HG03103 (cell line): ENCODE measurements around the gene CLEC3B.
"Not testable (repeated sequence)": the region's sequence is repeated elsewhere in the genome, so short reads cannot be mapped to it uniquely, and the experiment has no call there.

ENCODE experiments used
- ATAC-seq: cut with Tn5 transposase; IDR thresholded peaks from one replicate; pipeline ENCODE4 v1.9.1; 2021; ENCODE audit warnings: low read depth; ENCODE audit not compliant: unreplicated experiment

CLEC3B gene, protein sequence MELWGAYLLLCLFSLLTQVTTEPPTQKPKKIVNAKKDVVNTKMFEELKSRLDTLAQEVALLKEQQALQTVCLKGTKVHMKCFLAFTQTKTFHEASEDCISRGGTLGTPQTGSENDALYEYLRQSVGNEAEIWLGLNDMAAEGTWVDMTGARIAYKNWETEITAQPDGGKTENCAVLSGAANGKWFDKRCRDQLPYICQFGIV

DNA sequence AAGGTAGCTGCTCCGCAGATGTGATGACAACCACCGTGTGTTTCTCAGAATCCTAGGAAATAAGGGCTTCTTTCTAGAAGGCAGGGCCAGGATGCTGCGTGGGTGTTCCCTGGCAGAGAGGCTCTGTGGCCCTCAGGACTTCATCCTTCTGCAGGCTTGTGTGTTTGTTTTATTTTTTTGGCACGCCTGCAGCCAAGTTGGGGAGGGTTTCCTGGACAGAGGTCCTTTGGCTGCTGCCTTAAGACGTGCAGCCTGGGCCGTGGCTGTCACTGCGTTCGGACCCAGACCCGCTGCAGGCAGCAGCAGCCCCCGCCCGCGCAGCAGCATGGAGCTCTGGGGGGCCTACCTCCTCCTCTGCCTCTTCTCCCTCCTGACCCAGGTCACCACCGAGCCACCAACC lies at the start of gene CLEC3B:
Gene CLEC3B (plus strand): TSS at position 266 of the 400 bp plus-strand sequence. CDS start 60 bp downstream, at position 326.
- no peak for ATAC-seq

DNA sequence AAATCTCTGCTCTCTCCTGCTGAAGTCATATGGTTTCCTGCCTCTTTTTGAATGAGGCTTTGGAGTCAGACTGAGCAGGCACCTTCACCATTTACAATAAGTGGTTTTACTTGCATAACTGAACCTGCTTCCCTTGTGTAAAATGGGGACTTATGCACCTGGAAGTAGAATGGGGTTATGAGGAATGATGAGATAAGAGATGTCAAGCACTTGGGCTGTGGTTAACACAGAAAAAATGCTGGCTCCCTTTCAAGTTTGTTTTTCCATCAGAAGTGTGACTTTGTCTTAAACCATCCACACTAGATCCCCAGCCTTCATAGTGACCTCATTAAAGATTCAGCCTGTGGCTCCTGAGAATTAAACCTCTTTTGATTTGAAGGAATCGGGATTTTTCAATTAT lies 44.9 kb upstream of the CLEC3B start:
- ATAC-seq, result no peak

- ATAC-seq, result no peak
These were observed 44.4 kb upstream of the CLEC3B start for GRCh38 chr3:44981751-44982150.

DNA sequence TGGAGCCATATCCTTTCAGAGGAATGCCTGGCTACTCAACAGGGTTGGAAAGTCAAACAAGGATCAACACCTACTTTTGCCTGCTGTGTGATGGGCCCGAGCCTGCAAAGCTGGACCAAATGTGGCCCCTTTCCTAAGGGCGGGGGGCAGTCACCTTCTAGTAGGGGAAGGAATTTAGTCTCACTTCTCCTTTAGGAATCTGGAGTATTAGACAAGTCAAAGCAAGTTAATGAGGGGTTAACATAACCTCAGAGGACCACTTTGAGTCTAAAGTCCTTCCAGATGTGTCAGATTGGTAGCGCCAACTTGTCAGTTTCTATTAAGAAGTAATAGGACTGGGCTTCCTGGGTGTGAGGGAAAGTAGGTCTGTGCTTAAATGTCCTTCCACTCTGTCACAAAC lies 43.3 kb upstream of the CLEC3B start:
- ATAC-seq, result no peak

- no peak for ATAC-seq
These were observed 42.6 kb upstream of the CLEC3B start for GRCh38 chr3:44983484-44983941.

- no peak for ATAC-seq
These were observed 41.8 kb upstream of the CLEC3B start for GRCh38 chr3:44984335-44984734.

GRCh38 chr3:44986330-44986729 lies 39.8 kb upstream of the CLEC3B start:
- not testable (repeated sequence) for ATAC-seq

- no peak for ATAC-seq
These were observed 38.8 kb upstream of the CLEC3B start for GRCh38 chr3:44987332-44987731.

DNA sequence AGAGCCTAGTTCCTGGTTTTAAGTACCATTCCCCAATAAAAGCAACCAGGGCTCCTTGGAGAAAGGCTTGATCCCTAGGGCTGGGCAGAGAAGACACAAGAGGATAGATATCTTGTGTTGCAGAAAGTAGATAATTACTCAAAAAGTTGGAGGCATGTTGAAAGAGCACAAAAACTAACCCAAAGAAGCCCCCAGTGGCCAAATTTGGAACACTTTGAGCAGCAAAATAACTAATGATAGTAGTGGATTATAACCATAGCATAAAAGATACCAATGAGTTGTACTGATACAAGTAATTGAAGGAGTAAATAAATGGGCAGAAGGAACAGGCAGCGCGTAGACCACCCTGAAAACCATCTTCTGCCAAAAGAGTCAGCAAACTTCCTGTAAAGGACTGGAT lies 38.0 kb upstream of the CLEC3B start:
- ATAC-seq, result no peak

GRCh38 chr3:44989141-44989540 lies 37.0 kb upstream of the CLEC3B start:
- ATAC-seq, result no peak

GRCh38 chr3:44989636-44990373 lies 36.3 kb upstream of the CLEC3B start:
- ATAC-seq, result no peak

DNA sequence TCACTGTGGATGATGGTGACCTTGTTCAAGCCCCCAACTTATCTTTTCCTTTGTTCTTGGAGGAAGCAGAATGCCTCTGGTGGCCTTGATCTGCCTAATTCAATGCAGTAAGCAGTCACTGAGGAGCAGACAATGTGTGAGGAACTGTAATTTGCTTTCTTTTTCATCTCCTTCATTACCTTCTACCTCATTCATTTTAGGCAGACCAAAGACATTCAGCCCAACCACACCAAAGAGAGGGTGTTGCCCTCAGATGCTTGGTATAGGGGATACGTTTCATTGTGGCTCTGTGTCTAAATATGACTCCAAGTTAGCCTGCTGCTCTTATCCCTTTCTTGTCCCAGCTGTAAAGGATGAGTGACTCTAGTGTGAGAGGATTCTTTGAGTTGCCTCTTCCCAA lies 34.8 kb upstream of the CLEC3B start:
- no peak for ATAC-seq

DNA sequence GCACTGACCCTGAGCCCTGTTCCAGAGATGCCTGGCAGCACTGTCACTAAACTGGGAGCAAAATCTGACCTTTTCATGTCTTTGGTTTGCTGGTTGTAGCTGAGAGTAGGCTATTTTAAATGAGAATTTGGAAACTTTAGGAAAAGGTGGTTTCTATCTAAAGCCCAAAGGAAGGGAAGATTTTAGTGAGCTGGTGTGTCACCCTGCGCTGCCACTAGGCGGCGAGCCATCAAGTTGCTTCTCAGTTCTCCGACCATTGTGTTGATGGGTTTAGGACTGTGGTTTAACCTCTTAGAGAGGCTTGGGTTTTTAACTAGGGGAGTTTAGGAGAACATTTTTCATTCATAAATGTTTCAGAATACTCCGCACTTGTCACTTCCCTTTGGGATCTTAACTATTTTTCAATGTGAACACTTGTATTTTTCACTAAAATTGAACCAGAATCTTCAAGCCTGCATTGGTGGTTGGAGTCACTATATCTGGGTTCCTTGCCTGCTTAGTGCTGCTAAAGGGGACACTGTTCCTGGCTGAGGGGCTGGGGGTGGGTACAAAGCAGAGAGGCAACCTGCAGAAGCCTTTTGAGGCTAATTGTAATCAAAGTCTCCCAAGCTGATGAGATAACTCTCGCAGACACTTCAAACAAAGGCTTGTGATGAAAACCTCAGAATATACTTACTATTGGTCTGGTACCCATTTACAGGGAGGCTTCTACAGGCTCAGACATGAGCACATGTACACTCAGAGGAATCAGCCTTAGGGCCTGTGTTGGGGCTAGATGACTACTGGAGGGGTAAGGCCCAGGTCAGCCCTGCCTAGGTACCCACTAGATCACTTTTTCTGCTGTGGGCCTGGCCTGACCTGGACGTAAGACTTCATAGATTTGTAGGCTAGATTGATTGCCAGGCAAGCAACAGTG lies 33.3 kb upstream of the CLEC3B start:
- no peak for ATAC-seq

DNA sequence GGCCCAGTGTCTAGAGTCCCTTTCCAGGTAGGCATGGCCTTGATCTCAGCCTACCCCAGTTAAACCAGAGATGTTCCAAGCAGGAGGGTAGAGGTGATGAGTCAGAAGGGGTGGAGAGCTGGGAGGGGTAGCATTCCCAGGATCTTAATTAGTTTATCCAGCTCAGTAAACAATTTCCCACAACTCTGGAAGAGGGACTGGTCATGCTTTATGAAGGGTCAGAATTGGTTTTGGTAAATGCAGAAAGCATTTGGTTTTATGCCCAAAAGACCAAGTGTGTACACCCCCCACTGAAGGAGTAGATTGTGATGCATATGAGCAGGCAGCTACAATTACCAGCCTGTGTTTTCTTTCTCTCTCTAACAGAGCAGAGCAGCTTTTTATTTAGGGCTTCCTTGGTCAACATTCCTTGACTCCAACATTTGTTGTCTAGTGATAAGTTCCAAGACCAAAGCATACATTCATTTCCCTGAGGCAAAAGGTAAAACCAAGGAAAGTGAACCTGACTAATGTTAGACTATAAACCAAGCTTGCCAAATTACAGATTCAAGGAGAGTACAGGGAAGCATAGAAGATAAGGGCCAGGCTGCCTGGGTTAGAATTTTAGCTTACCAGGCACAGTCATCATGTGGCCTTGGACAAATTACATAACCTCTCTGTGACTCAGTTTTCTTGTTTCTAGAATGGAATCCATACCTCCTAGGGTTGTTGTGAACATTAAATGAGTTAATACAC lies 32.5 kb upstream of the CLEC3B start:
- ATAC-seq, result no peak

- ATAC-seq, result no peak
These were observed 30.8 kb upstream of the CLEC3B start for GRCh38 chr3:44995142-44995770.

GRCh38 chr3:44996556-44996969 lies 29.5 kb upstream of the CLEC3B start:
- ATAC-seq, result no peak

DNA sequence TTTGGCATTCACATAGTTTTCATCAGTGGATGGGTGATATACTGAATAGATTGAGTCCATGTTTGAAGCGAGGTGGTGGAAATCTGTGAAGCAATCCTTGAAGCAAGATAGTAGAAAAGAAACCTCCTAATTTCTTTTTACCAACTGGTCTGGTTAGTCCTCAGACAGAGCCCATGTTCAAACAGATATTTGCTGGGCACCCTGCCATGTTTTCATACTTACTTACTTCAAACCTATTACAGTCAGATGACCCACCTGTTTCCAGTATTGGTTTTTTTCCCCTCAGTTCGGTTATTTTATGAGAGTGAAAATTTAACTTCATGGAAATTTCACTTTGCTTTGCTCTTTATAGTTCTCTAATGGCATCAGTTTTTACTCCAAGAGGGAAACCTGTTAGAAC lies 26.3 kb upstream of the CLEC3B start:
- ATAC-seq, result no peak

DNA sequence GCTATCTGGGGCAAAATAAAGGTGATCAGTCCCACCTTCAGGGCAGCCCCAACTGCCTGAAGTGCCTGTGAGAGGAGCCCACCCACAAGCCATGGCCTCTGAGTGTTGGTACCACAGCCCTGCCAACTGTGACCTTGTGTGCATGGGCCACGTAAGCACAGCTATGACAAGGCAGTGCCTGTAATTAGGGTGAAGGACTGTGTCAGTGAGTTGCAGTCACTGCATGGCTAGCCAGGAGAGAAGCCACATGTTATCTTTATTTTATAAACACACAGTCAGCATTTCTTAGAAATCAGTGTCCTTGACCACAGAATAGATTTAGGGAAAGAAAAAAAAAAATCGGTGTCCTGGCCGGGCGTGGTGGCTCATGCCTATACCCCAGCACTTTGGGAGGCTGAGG lies 25.3 kb upstream of the CLEC3B start:
- ATAC-seq, result no peak

GRCh38 chr3:45001738-45002137 lies 24.4 kb upstream of the CLEC3B start:
- ATAC-seq, result no peak

GRCh38 chr3:45002139-45002660 lies 23.9 kb upstream of the CLEC3B start:
- no peak for ATAC-seq
